Natural killer cell (primary cell): ENCODE results near the gene TOGARAM2. TPM values are rescaled to one million over a fixed set of nuclear protein-coding genes. Genes with fewer than 3 reads are reported as not detected.
A peak's percentile ranks its signal among the peaks of the same experiment; 100 is the strongest.

Source experiments
- ATAC-seq, 3 donors: fragments of 150-1000 bp in 2 of 3; fragments of 200-7000 bp in 1 of 3; cut with Tn5 transposase; 1 replicate in 1 of 3; 2 replicates in 2 of 3; pipeline ENCODE4 v1.10.0; 2021; ENCODE audit warnings: mild to moderate bottlenecking in 2 of 3, moderate library complexity in 2 of 3
- DNase-seq, 2 donors: peaks; one replicate each; pipeline versions ENCODE4 v3.0.0 to v3.0.0-alpha.2; 2013 to 2021; ENCODE audit warnings: mixed read lengths in 1 of 2
- H3K27ac ChIP-seq: one replicate; pipeline ENCODE4 v1.5.1; 2013; ENCODE audit warnings: mild to moderate bottlenecking, low read length
- H3K27me3 ChIP-seq: one replicate; pipeline ENCODE4 v1.6.1; 2013; ENCODE audit warnings: low read length; ENCODE audit not compliant: control insufficient read depth, insufficient read depth
- H3K36me3 ChIP-seq: one replicate; pipeline ENCODE4 v1.6.1; 2013; ENCODE audit warnings: low read length; ENCODE audit not compliant: control insufficient read depth, insufficient read depth
- H3K4me1 ChIP-seq: one replicate; pipeline ENCODE4 v1.6.1; 2013; ENCODE audit warnings: low read length; ENCODE audit not compliant: control insufficient read depth, insufficient read depth
- H3K4me3 ChIP-seq: one replicate; pipeline ENCODE4 v1.5.1; 2013; ENCODE audit warnings: low read length
- H3K9me3 ChIP-seq: one replicate; pipeline ENCODE4 v1.6.1; 2013; ENCODE audit warnings: low read length; ENCODE audit not compliant: control insufficient read depth, insufficient read depth
- H3K27ac Mint-ChIP-seq, 2 donors: one replicate each; pipeline ENCODE4 v1.8.0; 2022; ENCODE audit warnings: mild to moderate bottlenecking in 2 of 2, mixed read lengths in 2 of 2, moderate library complexity in 1 of 2
- H3K27me3 Mint-ChIP-seq, 2 donors: one replicate each; pipeline ENCODE4 v1.8.0; 2022; ENCODE audit warnings: low read depth in 2 of 2, mixed read lengths in 2 of 2
- H3K36me3 Mint-ChIP-seq: one replicate; pipeline ENCODE4 v1.8.0; 2022; ENCODE audit warnings: mixed read lengths
- H3K4me1 Mint-ChIP-seq, 2 donors: one replicate each; pipeline ENCODE4 v1.8.0; 2022; ENCODE audit warnings: mixed read lengths in 2 of 2
- H3K4me3 Mint-ChIP-seq: one replicate; pipeline ENCODE4 v1.8.0; 2022; ENCODE audit warnings: mild to moderate bottlenecking, moderate library complexity, mixed read lengths
- H3K9me3 Mint-ChIP-seq, 2 donors: one replicate each; pipeline ENCODE4 v1.8.0; 2022; ENCODE audit warnings: mixed read lengths in 2 of 2
- WGBS: methylation state at CpG from one replicate; pipeline ENCODE4 v1.1.7; 2013; ENCODE audit warnings: missing lambda C conversion rate; ENCODE audit not compliant: insufficient coverage; 5-methylcytosine and 5-hydroxymethylcytosine counted together
- intact Hi-C: fragments of 100-400 bp; cut with micrococcal nuclease; formaldehyde crosslinking; loops from one replicate; pipeline ENCODE4 v1.14.2; 2022
- total RNA-seq, 4 donors: library from RNA; stranded (reverse); fragments of 120-200 nt in 1 of 4; gene quantifications; one replicate each; pipeline versions ENCODE4 v1.2.3 to v1.2.4, GENCODE V29; 2013 to 2022
- TF ChIP-seq, protein P1 (sequence below): fragments of 200-600 bp; IDR thresholded peaks from one replicate; pipeline ENCODE4 v1.8.0; 2022; ENCODE audit warnings: antibody characterized with exemption

The TOGARAM2 gene
- 10 to 100 TPM; 25.9 to 53.2 (median 30.8) TPM for total RNA-seq
- total RNA-seq (2013) = 12.7 TPM

GRCh38 chr2:28981016-28981441 is at the start of gene TOGARAM2:
TOGARAM2 (plus strand) TSS chr2:28981298; CDS start chr2:28994835, 13,537 bp downstream.
- WGBS = 82% methylated on average over 10 of the region's 10 CpGs
- Mint-ChIP-seq H3K4me1 (peaks cover under 1 to 6% of the 10 kb centered on the region in 2 donors), H3K27ac (peak within 1 kb of the TSS; percentile 9 to 51), H3K9me3 (no peaks in the 10 kb centered on the region), H3K27me3 (no peaks in the 10 kb centered on the region), H3K36me3 (no peaks in the 10 kb centered on the region), H3K4me3 (no peak within 1 kb of the TSS)
- Histone ChIP-seq H3K9me3 (no peaks in the 10 kb centered on the region), H3K36me3 (no peaks in the 10 kb centered on the region), H3K27me3 (no peaks in the 10 kb centered on the region), H3K4me3 (no peak within 1 kb of the TSS), H3K27ac (no peak within 1 kb of the TSS), H3K4me1 (peaks cover 2% of the 10 kb centered on the region)
- ATAC-seq (no peak), DNase-seq (no peak)
- TF ChIP-seq, protein P1, sequence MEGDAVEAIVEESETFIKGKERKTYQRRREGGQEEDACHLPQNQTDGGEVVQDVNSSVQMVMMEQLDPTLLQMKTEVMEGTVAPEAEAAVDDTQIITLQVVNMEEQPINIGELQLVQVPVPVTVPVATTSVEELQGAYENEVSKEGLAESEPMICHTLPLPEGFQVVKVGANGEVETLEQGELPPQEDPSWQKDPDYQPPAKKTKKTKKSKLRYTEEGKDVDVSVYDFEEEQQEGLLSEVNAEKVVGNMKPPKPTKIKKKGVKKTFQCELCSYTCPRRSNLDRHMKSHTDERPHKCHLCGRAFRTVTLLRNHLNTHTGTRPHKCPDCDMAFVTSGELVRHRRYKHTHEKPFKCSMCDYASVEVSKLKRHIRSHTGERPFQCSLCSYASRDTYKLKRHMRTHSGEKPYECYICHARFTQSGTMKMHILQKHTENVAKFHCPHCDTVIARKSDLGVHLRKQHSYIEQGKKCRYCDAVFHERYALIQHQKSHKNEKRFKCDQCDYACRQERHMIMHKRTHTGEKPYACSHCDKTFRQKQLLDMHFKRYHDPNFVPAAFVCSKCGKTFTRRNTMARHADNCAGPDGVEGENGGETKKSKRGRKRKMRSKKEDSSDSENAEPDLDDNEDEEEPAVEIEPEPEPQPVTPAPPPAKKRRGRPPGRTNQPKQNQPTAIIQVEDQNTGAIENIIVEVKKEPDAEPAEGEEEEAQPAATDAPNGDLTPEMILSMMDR = no peak
- intact Hi-C loops = no loop called here

DNA sequence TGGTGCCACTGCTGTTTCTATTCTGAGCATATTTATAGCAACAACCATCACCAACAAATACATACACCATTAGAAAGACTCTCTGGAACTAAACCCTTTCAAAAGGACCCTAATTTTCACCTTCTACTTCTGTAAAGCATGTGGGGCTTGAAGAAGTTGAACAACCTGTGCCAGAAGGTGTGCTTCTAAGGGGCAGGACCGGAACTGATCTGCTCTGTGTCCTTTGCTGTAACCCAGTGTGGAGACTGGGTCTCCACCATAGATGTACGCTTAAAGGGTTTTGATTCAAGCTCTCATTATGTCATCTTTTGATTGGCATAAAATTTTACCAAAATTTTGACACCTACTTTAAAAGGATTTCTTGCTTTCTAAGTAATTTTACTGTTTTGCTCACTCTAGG is 46.3 kb upstream of the TOGARAM2 start:
- Mint-ChIP-seq H3K36me3 (peaks cover 12% of the 10 kb centered on the region), H3K4me3 (no peak overlapping the region), H3K27ac (no peak overlapping the region), H3K4me1 (no peaks in the 10 kb centered on the region), H3K27me3 (no peaks in the 10 kb centered on the region), H3K9me3 (no peaks in the 10 kb centered on the region)
- H3K9me3 ChIP-seq = no peaks in the 10 kb centered on the region
- H3K4me1 ChIP-seq = no peaks in the 10 kb centered on the region
- WGBS = 98% methylated on average over 2 of the region's 2 CpGs
- no peak overlapping the region for H3K27ac ChIP-seq
- H3K4me3 ChIP-seq = no peak overlapping the region
- DNase-seq (no peak), ATAC-seq (no peak)
- TF ChIP-seq, protein P1 = no peak
- no peaks in the 10 kb centered on the region for H3K27me3 ChIP-seq
- intact Hi-C loops = no loop called here
- peaks cover 71% of the 10 kb centered on the region for H3K36me3 ChIP-seq

DNA sequence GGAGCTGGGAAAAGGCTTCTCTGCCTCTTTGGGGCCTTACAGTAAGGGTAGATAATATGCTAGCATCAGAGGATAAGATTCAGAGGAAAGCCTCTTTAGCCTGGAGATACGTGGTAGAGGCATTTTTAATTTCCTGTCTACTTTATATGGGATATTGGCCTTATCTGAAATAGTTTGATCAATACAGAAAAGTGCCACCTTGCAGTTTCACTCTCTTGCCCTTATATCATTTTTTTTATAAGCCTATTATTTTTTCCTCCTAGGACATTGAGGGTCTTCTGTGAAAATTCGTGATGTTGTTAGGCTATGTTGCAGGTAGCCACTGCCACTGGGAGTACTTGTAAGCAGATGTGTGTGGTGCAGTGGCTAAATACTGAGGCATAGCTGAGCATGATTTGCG is 40.1 kb upstream of the TOGARAM2 start:
- no peaks in the 10 kb centered on the region for H3K4me1 ChIP-seq
- Mint-ChIP-seq H3K4me3 (no peak overlapping the region), H3K27ac (peak overlapping the region in 1 of 2 donors; percentile 64), H3K4me1 (no peaks in the 10 kb centered on the region), H3K36me3 (peaks cover 30% of the 10 kb centered on the region), H3K27me3 (no peaks in the 10 kb centered on the region), H3K9me3 (no peaks in the 10 kb centered on the region)
- DNase-seq (no peak), ATAC-seq (no peak)
- TF ChIP-seq, protein P1 = no peak
- H3K4me3 ChIP-seq = no peak overlapping the region
- intact Hi-C loops = no loop called here
- WGBS = 93% methylated on average over 3 of the region's 3 CpGs
- no peaks in the 10 kb centered on the region for H3K9me3 ChIP-seq
- no peak overlapping the region for H3K27ac ChIP-seq
- no peaks in the 10 kb centered on the region for H3K27me3 ChIP-seq
- H3K36me3 ChIP-seq = peaks cover 62% of the 10 kb centered on the region

DNA sequence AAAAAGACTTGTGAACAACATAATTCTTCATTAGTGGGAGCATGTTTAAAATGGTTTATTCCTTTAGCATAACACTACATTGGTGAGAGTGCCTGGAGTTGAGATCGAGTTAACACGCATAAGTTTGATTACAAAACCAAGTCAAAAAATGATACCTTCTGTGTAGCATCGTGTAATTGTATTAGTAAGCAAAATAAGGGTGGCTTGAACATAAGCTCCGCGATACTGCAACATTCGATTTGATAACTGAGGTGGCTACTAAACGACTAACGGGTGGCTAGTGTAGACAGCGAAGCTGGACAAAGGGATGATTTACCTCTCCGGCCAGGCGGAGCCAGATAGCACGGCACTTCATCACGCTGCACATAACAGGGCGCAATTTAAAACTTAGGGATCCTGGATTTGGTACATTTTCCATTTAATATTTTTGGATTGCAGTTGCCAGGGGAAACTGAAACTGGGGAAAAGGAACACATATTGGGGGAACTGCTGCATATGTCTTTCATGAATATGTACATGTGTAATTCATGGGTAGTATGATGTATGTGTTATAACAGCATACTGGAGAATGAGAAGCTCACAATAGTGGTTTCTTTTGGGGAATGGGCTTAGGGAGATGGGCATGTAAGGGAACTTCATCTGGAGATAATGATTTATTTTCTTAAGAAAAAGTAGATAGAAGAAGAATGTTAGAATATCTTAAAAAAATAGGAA is 36.4 kb upstream of the TOGARAM2 start:
- H3K4me1 Mint-ChIP-seq = no peaks in the 10 kb centered on the region
- TF ChIP-seq, protein P1 = no peak
- H3K27ac Mint-ChIP-seq = no peak overlapping the region
- peaks cover 18% of the 10 kb centered on the region for H3K36me3 Mint-ChIP-seq
- Histone ChIP-seq H3K4me3 (no peak overlapping the region), H3K27ac (no peak overlapping the region), H3K4me1 (no peaks in the 10 kb centered on the region), H3K27me3 (no peaks in the 10 kb centered on the region), H3K9me3 (no peaks in the 10 kb centered on the region), H3K36me3 (peaks cover 72% of the 10 kb centered on the region)
- H3K4me3 Mint-ChIP-seq = no peak overlapping the region
- WGBS = 98% methylated on average over 14 of the region's 14 CpGs
- no peaks in the 10 kb centered on the region for H3K27me3 Mint-ChIP-seq
- intact Hi-C loops = no loop called here
- H3K9me3 Mint-ChIP-seq = no peaks in the 10 kb centered on the region
- DNase-seq (no peak), ATAC-seq (no peak)
